PC-9 (cell line): ENCODE measurements around the gene ZDHHC14. TPM values are rescaled to one million over a fixed set of nuclear protein-coding genes. Genes with fewer than 3 reads are reported as not detected.

ENCODE experiments used
- BruUV-seq: library from RNA; stranded (reverse); fragments of 400-500 nt; replicated peaks from 2 replicates; lab custom pipeline; 2021; lab: Mats Ljungman, UMichigan
- CTCF ChIA-PET: fragments of 300-600 bp; sonication (Branson Sonifier 250); formaldehyde crosslinking; loops from one replicate; lab custom pipeline; 2022; ENCODE audit warnings: antibody characterized with exemption; lab: Charles Lee
- POLR2A ChIA-PET: fragments of 300-600 bp; sonication (Branson Sonifier 250); formaldehyde crosslinking; loops from one replicate; lab custom pipeline; 2022; ENCODE audit warnings: antibody characterized with exemption; ENCODE audit not compliant: unreplicated experiment; lab: Charles Lee
- DNase-seq, 2 experiments: peaks; one replicate each; pipeline versions ENCODE4 v3.0.0 to v3.0.0-alpha.2; 2015 to 2022; ENCODE audit warnings: mixed read lengths in 1 of 2
- H2AFZ ChIP-seq: fragments of 200-600 bp; sonication (generic); 2 replicates; pipeline ENCODE4 v1.8.1; 2017; ENCODE audit warnings: antibody characterized with exemption
- H3F3A ChIP-seq: fragments of 200-600 bp; sonication (generic); 2 replicates; pipeline ENCODE4 v1.8.1; 2017; ENCODE audit warnings: antibody characterized with exemption, mild to moderate bottlenecking, low read depth; ENCODE audit not compliant: insufficient read depth
- H3K27ac ChIP-seq: fragments of 200-600 bp; sonication (generic); 2 replicates; pipeline ENCODE4 v1.6.1; 2016; ENCODE audit warnings: mixed run types
- H3K27me3 ChIP-seq: fragments of 200-600 bp; sonication (generic); 2 replicates; pipeline ENCODE4 v1.6.1; 2016; ENCODE audit warnings: low read depth, mixed run types; ENCODE audit not compliant: insufficient read depth
- H3K36me3 ChIP-seq: fragments of 200-600 bp; sonication (generic); 2 replicates; pipeline ENCODE4 v1.6.1; 2016; ENCODE audit warnings: low read depth, mixed run types
- H3K4me1 ChIP-seq: fragments of 200-600 bp; sonication (generic); replicated peaks from 2 replicates; pipeline ENCODE4 v1.6.1; 2016; ENCODE audit warnings: mixed run types; ENCODE audit not compliant: insufficient read depth
- H3K4me2 ChIP-seq: fragments of 200-600 bp; sonication (generic); 2 replicates; pipeline ENCODE4 v1.6.1; 2017; ENCODE audit warnings: mixed run types
- H3K4me3 ChIP-seq: fragments of 200-600 bp; sonication (generic); 2 replicates; pipeline ENCODE4 v1.6.1; 2016; ENCODE audit warnings: mixed run types
- H3K79me2 ChIP-seq: fragments of 200-600 bp; sonication (generic); 2 replicates; pipeline ENCODE4 v1.6.1; 2017; ENCODE audit warnings: low read depth, mixed run types
- H3K9me2 ChIP-seq: fragments of 200-600 bp; sonication (generic); 2 replicates; pipeline ENCODE4 v1.8.1; 2017; ENCODE audit warnings: mild to moderate bottlenecking; ENCODE audit not compliant: insufficient read depth
- H3K9me3 ChIP-seq: fragments of 200-600 bp; sonication (generic); 2 replicates; pipeline ENCODE4 v1.8.1; 2016; ENCODE audit warnings: low read depth; ENCODE audit not compliant: insufficient read depth
- H4K20me1 ChIP-seq: fragments of 200-600 bp; sonication (generic); 2 replicates; pipeline ENCODE4 v1.8.1; 2017; ENCODE audit not compliant: insufficient read depth
- EZH2 ChIP-seq: fragments of 200-600 bp; sonication (generic); IDR thresholded peaks from 2 replicates; pipeline ENCODE4 v1.8.0; 2017; ENCODE audit warnings: antibody characterized with exemption, low read depth
- intact Hi-C: fragments of 100-400 bp; cut with micrococcal nuclease; formaldehyde crosslinking; loops from one replicate; pipeline ENCODE4 v1.10.0; 2022; ENCODE audit not compliant: unreplicated experiment
- total RNA-seq: library from RNA; stranded (reverse); gene quantifications from 2 replicates; pipeline ENCODE4 v1.2.3, GENCODE V29; 2021
- TF ChIP-seq, protein P1 (sequence below): fragments of 200-600 bp; sonication (generic); conservative IDR thresholded peaks from 2 replicates; pipeline ENCODE4 v1.6.1; 2017; ENCODE audit warnings: mixed run types, antibody characterized with exemption, mild to moderate bottlenecking, moderate library complexity

The ZDHHC14 gene
- total RNA-seq, 1 experiment from 2014 or later, result 5.6 TPM

DNA sequence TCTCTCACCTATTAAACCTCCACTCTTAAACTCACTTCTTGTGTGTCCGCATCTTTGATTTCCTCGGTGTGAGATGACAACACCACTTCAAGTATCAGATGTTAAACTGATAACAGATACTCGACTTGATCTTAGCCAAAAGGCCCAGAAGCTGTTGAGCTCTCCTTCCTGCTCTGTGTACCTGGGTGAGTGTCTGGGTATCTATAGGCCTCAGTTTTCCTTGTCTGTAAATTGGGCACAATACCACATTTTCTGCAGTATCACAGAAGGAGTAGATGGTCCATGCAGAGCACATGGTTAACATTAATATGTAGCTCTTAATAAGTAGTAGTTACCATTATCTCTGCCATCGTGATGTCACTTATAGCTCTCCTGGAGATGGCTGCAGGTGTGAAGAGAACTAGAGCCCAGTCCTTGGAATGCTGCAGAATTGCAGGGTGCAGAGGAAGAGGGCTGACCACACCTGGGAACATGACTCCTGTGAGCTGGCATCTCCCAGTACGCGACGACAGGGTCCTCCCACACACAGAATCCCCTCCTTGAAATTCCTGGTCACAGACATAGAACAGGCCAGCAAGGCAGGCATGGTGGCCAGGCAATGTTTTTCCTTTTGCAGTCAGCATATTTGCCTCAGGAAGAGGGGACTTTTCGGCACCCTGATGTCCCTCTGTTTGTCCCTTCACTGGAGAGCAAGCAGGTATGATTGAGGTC lies 331.8 kb downstream of the ZDHHC14 start:
- no peak overlapping the region for H3K27ac ChIP-seq
- H3F3A ChIP-seq, result 0 out of 2 replicates have a peak, but pooled peaks cover 3% of the 10 kb centered on the region
- BruUV-seq, result no TSS peak
- intact Hi-C loops, result no loop called here
- no peak overlapping the region for H2AFZ ChIP-seq
- H4K20me1 ChIP-seq, result no peaks in the 10 kb centered on the region
- CTCF ChIA-PET, result no interaction called here
- no peaks in the 10 kb centered on the region for H3K9me3 ChIP-seq
- no peaks in the 10 kb centered on the region for H3K36me3 ChIP-seq
- no peaks in the 10 kb centered on the region for H3K27me3 ChIP-seq
- H3K79me2 ChIP-seq, result no peaks in the 10 kb centered on the region
- H3K4me3 ChIP-seq, result no peak overlapping the region
- no peak for DNase-seq
- H3K4me2 ChIP-seq, result no peak overlapping the region
- peaks cover 13% of the 10 kb centered on the region for H3K4me1 ChIP-seq
- H3K9me2 ChIP-seq, result no peaks in the 10 kb centered on the region
- POLR2A ChIA-PET, result no interaction called here
- TF ChIP-seq EZH2, result no peak
- TF ChIP-seq, protein P1, sequence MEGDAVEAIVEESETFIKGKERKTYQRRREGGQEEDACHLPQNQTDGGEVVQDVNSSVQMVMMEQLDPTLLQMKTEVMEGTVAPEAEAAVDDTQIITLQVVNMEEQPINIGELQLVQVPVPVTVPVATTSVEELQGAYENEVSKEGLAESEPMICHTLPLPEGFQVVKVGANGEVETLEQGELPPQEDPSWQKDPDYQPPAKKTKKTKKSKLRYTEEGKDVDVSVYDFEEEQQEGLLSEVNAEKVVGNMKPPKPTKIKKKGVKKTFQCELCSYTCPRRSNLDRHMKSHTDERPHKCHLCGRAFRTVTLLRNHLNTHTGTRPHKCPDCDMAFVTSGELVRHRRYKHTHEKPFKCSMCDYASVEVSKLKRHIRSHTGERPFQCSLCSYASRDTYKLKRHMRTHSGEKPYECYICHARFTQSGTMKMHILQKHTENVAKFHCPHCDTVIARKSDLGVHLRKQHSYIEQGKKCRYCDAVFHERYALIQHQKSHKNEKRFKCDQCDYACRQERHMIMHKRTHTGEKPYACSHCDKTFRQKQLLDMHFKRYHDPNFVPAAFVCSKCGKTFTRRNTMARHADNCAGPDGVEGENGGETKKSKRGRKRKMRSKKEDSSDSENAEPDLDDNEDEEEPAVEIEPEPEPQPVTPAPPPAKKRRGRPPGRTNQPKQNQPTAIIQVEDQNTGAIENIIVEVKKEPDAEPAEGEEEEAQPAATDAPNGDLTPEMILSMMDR, result no peak

- ChIA-PET POLR2A (no interaction called here), CTCF (no interaction called here)
- no peak overlapping the region for H2AFZ ChIP-seq
- no peak for DNase-seq
- no peaks in the 10 kb centered on the region for H3K27me3 ChIP-seq
- H3K4me3 ChIP-seq, result no peak overlapping the region
- no TSS peak for BruUV-seq
- no peaks in the 10 kb centered on the region for H3K9me3 ChIP-seq
- H4K20me1 ChIP-seq, result no peaks in the 10 kb centered on the region
- H3F3A ChIP-seq, result 0 out of 2 replicates have a peak, but pooled peaks cover 3% of the 10 kb centered on the region
- peaks cover 13% of the 10 kb centered on the region for H3K4me1 ChIP-seq
- no peak overlapping the region for H3K4me2 ChIP-seq
- H3K36me3 ChIP-seq, result no peaks in the 10 kb centered on the region
- no peak overlapping the region for H3K27ac ChIP-seq
- H3K79me2 ChIP-seq, result no peaks in the 10 kb centered on the region
- H3K9me2 ChIP-seq, result no peaks in the 10 kb centered on the region
- intact Hi-C loops, result no loop called here
- TF ChIP-seq, protein P1, result no peak
- no peak for TF ChIP-seq EZH2
Observed at GRCh38 chr6:157713451-157714152, 332.6 kb downstream of the ZDHHC14 start.

DNA sequence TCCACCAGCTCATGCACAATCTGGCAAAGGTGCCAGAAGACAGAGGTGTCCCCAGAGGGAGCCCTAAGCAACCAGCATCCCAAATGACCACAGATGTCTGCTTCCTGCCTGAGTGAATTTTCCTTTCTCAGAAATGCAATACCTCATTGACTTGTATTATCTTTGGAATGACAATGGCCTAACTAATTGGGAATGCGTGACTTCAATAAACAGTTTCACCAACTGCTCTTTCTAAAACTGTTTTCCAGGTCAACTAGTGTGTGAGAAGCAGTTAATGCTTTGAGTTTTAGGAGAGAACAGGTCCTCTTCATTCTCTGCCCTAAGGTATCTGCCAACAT lies 333.1 kb downstream of the ZDHHC14 start:
- Histone ChIP-seq H3K27ac (no peak overlapping the region), H3K27me3 (no peaks in the 10 kb centered on the region), H3K79me2 (no peaks in the 10 kb centered on the region), H3K36me3 (no peaks in the 10 kb centered on the region), H3K4me1 (peaks cover 13% of the 10 kb centered on the region), H4K20me1 (no peaks in the 10 kb centered on the region), H3K4me3 (no peak overlapping the region), H2AFZ (no peak overlapping the region), H3K9me3 (no peaks in the 10 kb centered on the region), H3F3A (0 out of 2 replicates have a peak, but pooled peaks cover 3% of the 10 kb centered on the region), H3K9me2 (no peaks in the 10 kb centered on the region), H3K4me2 (no peak overlapping the region)
- no peak for TF ChIP-seq EZH2
- TF ChIP-seq, protein P1, result no peak; the same call in 1 of the 2 replicates
- intact Hi-C loops, result no loop called here
- ChIA-PET POLR2A (no interaction called here), CTCF (no interaction called here)
- BruUV-seq, result no TSS peak
- no peak for DNase-seq
